Thyroid gland (tissue), 4 donors: Measurements from ENCODE around the gene SLC45A2.

Experiments
- POLR2A ChIP-seq, 2 donors: fragments of 450-650 bp; IDR thresholded peaks; one replicate each; pipeline ENCODE4 v1.6.1; 2017; ENCODE audit warnings: antibody characterized with exemption in 2 of 2, mild to moderate bottlenecking in 2 of 2, moderate library complexity in 1 of 2
- TF ChIP-seq, protein P1 (sequence below), 6 experiments: fragments of 200-600 bp in 3 of 6; fragments of 450-650 bp in 3 of 6; sonication (generic) in 3 of 6; IDR thresholded peaks; one replicate each; pipeline ENCODE4 v1.5.1; 2016 to 2019; ENCODE audit warnings: antibody characterized with exemption in 6 of 6, mild to moderate bottlenecking in 2 of 6, inconsistent platforms in 1 of 6, moderate library complexity in 1 of 6

GRCh38 chr5:33973271-33973670 is 11.2 kb downstream of the SLC45A2 start:
- TF ChIP-seq, protein P1, sequence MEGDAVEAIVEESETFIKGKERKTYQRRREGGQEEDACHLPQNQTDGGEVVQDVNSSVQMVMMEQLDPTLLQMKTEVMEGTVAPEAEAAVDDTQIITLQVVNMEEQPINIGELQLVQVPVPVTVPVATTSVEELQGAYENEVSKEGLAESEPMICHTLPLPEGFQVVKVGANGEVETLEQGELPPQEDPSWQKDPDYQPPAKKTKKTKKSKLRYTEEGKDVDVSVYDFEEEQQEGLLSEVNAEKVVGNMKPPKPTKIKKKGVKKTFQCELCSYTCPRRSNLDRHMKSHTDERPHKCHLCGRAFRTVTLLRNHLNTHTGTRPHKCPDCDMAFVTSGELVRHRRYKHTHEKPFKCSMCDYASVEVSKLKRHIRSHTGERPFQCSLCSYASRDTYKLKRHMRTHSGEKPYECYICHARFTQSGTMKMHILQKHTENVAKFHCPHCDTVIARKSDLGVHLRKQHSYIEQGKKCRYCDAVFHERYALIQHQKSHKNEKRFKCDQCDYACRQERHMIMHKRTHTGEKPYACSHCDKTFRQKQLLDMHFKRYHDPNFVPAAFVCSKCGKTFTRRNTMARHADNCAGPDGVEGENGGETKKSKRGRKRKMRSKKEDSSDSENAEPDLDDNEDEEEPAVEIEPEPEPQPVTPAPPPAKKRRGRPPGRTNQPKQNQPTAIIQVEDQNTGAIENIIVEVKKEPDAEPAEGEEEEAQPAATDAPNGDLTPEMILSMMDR (IDR thresholded peaks at IDR 0.05) = no peak
- TF ChIP-seq POLR2A (IDR thresholded peaks at IDR 0.05) = no peak
